ENCODE data around the gene PTPRN2.
"Not testable (repeated sequence)": the region's sequence is repeated elsewhere in the genome, so short reads cannot be mapped to it uniquely, and the experiment has no call there.

PTPRN2 gene

DNA sequence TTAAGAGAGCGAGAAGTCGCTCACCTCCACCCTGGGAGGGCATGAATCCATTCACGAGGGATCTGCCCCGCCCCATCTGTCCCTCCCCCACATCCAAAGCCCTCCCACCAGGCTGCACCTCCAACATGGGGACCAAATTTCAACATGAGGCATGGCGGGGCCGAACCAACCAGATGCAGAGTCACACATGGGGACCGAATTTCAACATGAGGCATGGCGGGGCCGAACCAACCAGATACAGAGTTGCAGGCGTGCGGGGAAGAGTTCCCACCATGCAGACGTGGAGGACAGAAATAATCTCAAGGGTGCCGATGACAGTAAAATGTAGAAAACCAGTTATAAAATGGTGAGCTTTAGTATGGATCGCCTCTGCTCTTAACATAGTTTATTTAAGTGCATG is 686.5 kb downstream of the PTPRN2 start:
- DNase-seq (ENCODE audit: low spot score), result no peak

DNA sequence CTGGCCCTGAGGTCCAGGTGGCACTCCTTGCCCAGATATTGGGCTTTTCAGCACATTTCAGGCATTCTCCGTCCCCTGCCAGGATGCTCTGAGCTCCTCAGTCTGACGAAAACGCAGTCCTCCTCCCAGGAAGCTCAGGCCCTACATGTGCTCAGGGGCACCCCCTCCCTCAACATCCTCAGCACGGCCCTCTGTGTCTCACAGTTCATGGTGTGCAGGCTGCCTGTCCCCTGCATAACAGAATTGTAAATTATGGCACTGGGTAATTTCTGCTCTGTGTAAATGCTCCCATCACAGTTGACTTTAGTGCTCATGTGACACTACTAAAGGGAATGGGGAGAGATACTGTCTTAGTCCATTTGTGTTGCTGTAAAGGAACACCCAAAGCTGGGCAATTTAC is 687.1 kb downstream of the PTPRN2 start:
- DNase-seq (ENCODE audit: low spot score), result no peak

DNA sequence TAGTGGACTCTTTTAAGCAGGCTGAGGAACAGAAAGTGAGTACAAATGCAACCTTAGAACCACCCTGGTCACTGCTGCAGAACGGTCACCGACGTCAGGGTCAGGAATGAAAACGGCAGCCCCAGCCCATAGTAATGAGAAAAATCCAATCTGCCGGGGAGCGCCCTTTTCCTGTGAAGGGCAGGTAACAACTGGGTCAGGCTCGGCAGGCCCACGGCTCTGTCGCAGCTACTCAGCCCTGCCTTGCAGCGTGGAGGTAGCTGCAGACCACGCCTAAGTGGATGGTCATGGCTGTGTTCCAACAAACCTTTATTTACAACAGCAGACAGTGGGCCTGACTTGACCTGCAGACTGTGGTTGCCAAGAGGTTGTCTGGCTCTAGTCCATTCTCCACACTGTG is 687.6 kb downstream of the PTPRN2 start:
- no peak for DNase-seq (ENCODE audit: low spot score)

DNA sequence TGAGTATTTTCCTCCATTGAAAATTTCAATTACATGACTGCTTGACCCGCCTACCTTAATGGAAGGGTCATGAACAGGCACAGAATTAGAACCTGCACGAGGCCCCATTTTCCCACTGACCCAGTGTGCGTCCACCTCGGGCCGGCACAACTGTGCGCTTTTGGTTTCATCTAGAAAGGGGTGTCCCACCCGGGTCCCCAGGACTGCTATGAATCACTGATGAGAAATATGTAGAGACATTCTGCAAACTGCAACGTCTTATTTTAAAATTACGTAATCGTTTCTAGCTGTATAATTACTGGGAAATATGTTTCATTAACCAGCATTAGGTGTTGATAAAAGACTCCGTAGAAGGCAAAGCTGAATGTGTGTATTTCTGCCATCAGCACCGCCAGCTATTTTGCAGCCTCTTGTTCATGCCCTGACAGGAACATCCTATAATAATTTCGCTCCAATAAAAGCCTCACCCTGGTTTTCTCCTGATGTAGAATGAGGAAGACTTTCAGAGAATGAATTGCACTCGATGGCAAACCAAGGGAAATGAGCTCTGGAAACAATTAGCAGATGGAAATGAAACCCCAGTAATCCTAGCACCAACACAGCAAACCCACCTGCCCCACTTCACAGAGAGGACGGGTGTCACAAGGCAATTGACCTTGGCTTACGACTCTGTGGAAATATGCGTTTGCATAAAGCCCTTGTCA is 688.7 kb downstream of the PTPRN2 start:
- no peak for DNase-seq (ENCODE audit: low spot score)

DNA sequence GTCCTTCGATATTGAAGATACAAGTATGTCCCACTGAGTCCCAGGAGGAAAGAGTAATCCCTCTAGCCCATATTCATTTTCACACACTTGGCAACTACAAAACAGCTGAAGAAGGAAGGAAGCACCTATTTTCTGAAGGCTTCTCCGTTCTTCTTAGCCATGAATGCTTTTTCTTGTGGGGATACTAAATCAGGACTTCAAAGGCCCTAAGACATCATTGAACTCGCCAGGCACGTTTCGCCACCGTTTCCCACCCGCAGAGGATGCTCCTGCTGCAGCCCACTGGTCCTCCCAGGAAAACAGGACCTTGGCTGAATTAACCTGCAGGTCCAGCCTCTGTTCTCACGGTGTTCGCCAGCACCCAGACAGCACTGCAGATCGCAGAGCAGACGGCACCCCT is 689.4 kb downstream of the PTPRN2 start:
- no peak for DNase-seq (ENCODE audit: low spot score)

DNA sequence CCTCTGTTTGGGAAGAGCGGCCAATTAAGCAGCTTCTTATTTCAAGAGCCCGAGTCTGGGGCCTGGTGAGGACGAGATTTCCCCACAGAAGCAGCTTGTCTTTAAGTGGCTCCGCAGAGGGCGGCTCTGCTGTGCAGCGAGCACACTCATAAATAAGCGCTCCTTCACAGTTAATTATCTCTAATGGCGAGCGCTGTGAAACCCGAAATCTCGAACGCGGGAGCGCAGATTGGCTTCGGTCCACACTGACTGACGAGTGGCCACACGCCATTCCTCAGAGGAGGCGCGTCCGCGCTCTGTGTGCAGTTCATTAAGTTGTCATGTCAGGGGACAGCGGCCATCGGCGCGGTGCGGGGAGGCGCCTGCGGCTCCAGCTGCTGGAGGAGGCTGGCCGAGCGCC is 689.9 kb downstream of the PTPRN2 start:
- no peak for DNase-seq (ENCODE audit: low spot score)

DNA sequence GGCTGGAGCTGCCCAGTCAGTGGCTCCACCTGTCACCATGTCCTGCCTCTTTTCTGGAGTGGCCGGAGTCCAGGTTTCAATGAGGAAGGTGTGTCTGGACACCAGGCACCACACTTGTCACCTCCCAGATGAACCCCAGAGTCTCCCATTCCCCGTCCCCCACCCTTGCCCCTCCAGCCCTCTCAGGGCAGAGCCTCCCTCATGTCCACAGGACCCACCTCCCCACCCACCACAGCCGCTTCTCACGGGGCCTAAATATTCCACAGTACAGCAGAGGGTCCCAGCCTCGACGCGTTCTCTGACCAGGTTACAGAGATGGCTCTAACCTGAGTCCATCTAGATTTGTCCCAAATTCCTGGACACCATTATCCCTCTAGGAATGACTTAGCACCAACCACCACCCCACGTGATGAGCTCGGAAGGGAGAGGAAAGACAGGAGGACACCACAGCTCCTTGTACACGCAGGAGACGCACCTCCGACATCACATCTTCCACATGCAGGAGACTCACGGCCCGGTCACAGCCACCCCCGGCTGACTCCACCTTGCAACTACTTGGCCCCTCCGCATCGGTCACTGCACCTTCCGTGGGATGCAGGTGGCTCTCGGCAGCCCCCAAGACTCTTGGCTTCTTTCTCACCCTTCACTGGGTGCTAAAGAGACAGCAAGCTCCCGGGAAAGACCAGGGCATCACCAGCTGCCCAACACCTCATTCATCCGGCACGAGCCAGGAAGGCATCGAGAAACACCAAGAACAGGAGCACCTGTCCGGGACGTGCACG is 690.7 kb downstream of the PTPRN2 start:
- DNase-seq (ENCODE audit: low spot score), result no peak

DNA sequence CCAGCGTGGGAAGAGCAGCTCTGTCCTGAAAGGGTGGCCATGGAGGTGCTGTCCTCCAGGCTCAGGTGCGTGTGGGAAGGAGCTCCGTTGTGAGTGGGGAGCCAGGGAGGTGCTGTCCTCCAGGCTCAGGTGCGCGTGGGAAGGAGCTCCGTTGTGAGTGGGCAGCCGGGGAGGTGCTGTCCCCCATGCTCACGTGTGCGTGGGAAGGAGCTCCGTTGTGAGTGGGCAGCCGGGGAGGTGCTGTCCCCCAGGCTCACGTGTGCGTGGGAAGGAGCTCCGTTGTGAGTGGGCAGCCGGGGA is 691.3 kb downstream of the PTPRN2 start:
- not testable (repeated sequence) for DNase-seq (ENCODE audit: low spot score)

DNA sequence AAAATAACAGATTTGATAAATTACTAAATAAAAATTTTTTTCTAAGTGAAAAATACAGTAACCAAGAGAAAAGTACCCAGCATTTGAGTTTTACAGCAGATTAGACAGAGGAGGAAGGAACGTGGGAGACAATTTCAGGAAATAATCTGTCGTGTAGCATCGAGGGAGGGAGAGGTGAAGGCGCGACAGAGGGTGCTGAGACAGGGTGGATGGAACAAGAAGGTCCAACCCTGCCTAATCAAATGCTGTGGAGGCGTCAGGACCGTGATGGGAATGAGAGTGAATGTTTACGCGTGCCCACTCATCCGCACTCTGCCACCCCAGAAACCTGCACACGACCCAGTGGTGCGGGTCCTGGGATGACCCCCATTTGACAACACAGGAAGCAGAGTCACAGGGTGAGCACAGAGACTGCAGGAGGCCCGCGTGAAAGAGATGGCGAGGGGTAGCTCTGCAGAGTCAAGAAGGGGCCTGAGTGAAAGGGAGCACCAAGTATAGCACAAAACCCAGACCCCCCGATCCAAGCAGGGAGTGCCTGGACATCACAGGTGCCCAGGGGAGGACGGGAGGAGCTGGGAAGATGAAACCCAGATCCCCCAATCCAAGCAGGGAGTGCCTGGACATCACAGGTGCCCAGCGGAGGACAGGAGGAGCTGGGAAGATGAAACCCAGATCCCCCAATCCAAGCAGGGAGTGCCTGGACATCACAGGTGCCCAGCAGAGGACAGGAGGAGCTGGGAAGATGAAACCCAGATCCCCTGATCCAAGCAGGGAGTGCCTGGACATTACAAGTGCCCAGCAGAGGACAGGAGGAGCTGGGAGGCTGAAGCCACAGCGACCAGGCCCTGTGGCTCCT is 691.9 kb downstream of the PTPRN2 start:
- DNase-seq (ENCODE audit: low spot score), result no peak

DNA sequence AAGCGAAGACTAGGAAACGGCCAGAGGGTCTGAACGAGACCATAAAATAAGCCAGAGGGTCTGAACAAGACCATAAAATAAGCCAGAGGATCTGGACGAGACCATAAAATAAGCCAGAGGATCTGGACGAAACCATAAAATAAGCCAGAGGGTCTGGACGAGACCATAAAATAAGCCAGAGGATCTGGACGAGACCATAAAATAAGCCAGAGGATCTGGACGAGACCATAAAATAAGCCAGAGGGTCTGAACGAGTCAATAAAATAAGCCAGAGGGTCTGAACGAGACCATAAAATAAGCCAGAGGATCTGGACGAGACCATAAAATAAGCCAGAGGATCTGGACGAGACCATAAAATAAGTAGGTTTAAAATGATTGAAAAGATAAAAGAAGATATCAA is 692.5 kb downstream of the PTPRN2 start:
- not testable (repeated sequence) for DNase-seq (ENCODE audit: low spot score)

DNA sequence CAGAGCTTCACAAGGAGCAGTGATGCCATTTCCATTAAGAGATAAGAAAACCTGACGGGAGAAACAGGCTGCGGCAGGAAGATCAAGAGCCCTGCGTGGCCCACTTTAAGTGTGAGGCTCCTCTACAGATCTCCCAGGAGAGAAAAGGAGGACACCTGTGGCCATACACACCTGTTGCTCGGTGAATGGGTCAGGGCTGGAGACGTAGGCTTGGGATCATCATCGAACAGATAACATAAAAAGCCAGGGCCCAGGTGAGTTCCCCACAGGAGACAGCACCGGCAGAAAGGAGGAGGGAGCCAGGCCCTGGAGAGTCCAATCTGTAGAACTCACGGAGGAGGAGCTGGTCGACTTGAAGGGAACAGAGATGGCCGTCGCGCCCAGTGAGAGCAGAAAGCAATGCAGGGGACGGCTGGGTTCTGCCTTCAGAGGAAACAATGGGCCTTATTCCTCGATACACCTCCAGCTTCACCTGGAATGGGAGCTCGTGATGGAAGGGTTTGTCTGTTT is 694.0 kb downstream of the PTPRN2 start:
- DNase-seq (ENCODE audit: low spot score), result no peak

DNA sequence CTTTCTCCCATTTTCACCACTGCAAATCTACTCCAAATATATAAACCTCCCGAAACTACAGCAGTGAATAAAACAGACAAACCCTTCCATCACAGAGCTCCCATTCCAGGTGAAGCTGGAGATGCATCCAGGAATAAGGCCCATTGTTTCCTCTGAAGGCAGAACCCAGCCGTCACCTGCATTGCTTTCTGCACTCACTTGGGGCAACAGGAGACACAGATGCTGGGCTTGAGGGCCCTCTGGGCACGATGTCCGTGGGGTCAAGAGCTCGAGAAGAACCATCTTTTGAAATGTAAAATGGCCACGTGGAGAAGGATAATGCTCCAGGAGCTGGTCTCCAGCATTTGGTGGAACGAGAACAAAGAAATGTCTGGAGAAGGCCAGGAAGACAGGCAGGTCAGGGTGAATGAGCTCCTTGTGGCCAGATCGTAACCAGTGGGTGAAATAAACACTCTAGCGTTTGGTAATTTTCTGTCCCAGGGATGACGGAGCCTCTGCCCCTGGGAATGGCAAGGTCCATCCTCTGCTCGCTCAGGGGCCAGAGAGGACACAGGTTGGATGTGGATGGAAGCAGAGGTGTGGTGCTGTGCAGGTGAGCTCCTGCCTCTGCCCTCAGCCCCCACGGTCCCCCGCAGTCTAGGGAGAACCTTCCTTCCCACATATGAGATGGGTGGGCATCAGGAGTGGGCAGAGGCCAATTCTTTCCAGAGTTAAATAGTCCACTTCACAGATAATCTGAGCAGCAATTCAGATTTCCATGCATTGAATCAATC is 694.7 kb downstream of the PTPRN2 start:
- no peak for DNase-seq (ENCODE audit: low spot score)

DNA sequence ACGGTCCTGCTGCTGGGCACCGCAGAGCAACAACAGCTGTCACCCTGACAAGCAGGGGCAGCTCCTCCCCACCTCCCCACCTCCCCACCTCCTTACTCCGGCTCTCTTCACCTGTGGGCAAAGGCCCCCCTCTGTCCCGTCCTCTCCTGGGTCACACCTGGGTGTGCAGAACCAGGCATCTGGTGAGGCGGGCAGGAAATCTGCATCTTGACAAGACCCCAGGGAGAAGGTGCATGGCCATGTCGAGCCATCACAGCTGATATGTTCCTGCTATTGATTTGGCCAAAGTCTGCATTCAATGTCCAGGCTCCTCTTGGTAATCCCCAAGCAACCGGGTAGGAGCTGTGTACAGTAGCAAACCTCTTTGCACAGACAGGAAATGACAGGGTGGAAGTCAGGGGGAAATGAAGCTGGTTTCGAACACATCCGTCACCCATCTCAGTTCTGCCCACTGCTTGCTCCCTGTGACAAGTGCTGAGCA is 696.7 kb downstream of the PTPRN2 start:
- no peak for DNase-seq (ENCODE audit: low spot score)

DNA sequence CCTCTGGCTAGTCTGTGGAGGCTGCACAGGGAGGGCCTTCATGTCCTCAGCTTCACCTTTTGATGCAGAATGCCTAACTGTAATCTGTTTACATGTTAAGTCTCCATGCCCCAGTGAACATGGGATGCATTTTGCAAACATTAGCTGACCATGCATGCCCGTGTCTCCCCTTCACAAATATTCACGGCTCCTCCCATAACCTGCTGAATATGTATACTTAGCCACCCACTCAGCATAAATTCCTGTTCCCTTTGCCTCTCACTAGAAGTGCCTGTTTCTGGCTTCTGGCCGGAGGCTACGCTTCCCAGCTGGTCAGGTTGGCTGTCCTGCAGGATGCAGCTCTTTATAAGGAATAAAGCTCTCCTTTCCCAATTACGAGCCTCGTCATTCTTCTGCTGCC is 698.1 kb downstream of the PTPRN2 start:
- DNase-seq (ENCODE audit: low spot score), result no peak

DNA sequence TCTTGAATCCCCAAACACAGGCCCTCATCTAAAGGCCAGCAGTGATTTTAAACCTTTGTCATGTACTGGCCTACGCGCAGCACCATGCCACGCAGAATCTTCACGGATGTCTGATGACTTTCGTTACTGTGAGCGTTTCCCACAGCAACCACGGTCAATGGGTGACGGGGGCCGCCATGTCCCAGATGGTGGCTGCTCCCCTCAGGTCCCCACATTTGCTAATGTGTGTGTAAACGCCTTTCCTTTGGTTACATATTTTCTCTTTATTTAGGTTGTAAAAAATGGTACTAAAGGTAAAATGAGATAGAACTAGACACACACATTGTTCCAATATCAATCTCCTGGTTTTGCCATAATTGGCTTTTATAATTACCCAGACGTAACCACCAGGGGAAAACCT is 699.0 kb downstream of the PTPRN2 start:
- no peak for DNase-seq (ENCODE audit: low spot score)

DNA sequence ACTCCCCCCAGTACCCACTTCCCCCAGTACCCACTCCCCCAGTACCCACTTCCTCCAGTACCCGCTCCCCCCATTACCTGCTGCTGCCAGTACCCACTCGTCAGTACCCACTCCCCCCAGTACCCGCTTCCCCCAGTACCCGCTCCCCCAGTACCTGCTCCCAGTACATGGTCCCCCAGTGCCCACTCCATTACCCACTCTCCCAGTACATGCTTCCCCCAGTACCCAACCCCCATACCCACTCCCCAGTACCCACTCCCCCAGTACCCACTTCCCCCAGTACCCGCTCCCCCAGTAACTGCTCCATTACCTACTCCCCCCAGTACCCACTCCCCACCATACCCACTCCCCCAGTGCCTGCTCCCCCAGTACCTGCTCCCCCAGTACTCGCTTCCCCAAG is 700.2 kb downstream of the PTPRN2 start:
- DNase-seq (ENCODE audit: low spot score), result no peak

DNA sequence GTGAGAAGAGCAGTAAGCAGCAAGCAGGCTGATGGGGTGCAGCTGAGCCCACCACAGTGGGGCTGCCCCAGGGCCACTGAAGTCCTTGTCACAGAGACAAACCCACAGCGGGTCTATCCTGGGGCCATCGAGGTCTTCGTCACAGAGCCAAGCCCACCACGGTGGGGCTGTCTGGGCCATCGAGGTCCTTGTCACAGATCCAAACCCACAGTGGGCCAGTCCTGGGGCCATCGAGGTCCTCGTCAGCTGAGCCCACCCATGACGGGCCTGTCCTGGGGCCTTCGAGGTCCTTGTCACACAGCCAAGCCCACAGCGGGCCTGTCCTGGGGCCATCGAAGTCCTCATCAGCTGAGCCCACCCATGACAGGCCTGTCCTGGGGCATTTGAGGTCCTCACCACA is 700.9 kb downstream of the PTPRN2 start:
- no peak for DNase-seq (ENCODE audit: low spot score)

DNA sequence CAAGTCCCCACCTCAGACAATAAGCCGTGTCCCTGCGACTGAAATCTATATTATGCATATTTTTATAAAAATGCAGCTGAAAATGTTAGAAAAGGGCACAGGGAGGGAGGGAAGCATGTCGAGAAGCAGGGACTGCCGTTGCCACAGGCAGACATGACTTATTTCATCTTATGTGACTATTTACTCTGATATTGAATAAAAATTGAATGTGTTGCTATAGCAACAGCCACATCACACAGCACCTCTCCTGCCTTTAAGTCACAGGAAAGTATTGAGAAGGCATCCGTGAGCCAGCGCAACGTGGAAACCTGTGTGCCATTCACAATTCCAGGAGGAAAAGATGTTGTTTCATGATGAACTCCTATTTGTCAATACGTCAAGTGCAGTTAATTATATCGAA is 701.4 kb downstream of the PTPRN2 start:
- DNase-seq (ENCODE audit: low spot score), result no peak

DNA sequence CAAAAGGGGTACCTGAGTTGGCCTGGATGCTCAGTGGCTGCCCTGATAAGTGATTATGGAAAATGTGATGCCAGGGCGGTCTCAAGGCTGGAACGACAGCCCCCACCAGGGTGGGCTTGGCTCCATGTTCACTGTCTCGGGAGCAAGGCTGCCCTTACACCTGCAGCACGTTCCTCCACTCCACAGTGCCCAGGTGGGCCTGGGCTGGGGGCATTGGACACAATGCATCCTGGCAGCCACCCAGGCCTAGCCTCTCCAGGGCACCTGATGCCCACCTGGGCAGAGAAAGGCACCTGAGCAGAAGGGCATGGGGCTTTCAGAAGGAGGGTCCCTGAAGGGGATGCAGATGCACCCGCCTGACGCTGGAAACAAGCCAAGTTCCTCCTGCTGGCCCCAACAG is 702.5 kb downstream of the PTPRN2 start:
- no peak for DNase-seq (ENCODE audit: low spot score)

DNA sequence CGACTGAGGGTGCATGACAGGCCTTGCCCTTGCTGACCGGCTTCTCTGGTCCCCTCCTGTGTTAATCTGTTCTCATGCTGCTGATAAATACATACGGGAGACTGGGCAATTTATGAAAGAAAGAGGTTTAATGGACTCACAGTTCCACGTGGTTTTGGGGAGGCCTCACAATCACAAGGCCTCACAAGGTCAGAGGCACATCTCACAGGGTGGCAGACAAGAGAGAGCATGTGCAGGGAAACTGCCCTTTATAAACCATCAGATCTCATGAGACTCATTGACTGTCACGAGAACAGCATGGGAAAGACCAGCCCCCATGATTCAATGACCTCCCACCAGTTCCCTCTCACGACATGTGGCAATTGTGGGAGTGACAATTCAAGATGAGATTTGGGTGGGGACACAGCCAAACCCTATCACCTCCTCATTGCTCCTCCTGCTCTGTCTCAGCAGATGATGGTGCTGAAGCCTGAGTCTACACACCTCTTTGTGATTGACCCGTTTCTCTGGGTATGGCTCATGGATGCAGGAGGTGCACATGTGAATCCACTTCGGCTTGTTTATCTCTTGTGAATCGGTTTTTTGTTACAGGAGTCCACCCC is 703.1 kb downstream of the PTPRN2 start:
- no peak for DNase-seq (ENCODE audit: low spot score)

DNA sequence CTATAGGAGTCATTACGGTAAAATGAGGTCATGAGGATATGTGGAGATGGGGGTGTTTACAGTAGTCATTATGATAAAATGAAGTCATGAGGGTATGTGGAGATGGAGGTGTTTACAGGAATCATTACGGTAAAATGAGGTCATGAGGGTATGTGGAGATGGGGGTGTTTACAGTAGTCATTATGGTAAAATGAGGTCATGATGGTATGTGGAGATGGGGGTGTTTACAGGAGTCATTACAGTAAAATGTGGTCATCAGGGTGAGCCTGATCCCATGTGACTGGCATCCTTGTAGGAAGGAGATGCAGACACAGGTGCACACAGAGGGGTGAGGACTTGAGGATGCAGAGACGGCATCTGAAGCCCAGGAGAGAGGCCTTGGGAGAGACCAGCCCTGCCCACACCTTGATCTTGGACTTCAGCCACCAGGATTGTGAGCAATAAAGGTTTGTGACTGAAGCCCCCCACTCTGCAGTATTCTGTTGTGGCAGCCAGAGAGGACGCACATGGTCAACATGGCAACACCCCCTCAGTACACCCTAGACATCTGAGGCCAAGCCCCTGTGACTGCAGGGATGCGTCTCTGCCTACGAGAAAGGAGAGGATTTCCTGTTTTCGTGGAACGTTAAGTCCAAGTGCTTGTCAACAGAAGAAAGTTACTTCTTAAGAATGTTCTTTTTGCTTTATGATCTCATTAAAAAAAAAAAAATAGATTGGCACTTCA is 706.4 kb downstream of the PTPRN2 start:
- no peak for DNase-seq (ENCODE audit: low spot score)

All from LoVo (cell line).